Loucy (cell line): ENCODE measurements around the gene ADGB.

Experiments used
- H2AFZ ChIP-seq: fragments of 200-600 bp; sonication (generic); 2 replicates; pipeline ENCODE4 v1.6.0; 2016; ENCODE audit warnings: antibody characterized with exemption, mild to moderate bottlenecking, low read length, moderate library complexity
- H3F3A ChIP-seq: fragments of 200-600 bp; 2 replicates; pipeline ENCODE4 v1.6.0; 2016; ENCODE audit warnings: antibody characterized with exemption, low read depth, mild to moderate bottlenecking
- H3K27me3 ChIP-seq: fragments of 200-600 bp; sonication (generic); 2 replicates; pipeline ENCODE4 v1.6.1; 2014; ENCODE audit warnings: low read length, mild to moderate bottlenecking; ENCODE audit not compliant: insufficient read depth, poor library complexity, severe bottlenecking
- H3K36me3 ChIP-seq: fragments of 200-600 bp; sonication (generic); 2 replicates; pipeline ENCODE4 v1.6.1; 2016; ENCODE audit warnings: low read length; ENCODE audit not compliant: insufficient read depth
- H3K4me1 ChIP-seq: fragments of 200-600 bp; sonication (generic); 2 replicates; pipeline ENCODE4 v1.5.1; 2014; ENCODE audit warnings: low read length, mild to moderate bottlenecking; ENCODE audit not compliant: insufficient read depth, poor library complexity, severe bottlenecking
- H3K4me2 ChIP-seq: fragments of 200-600 bp; sonication (generic); 2 replicates; pipeline ENCODE4 v1.6.0; 2014; ENCODE audit warnings: antibody characterized with exemption, low read length, low read depth, mild to moderate bottlenecking; ENCODE audit not compliant: poor library complexity, severe bottlenecking
- H3K4me3 ChIP-seq: fragments of 200-600 bp; sonication (generic); 2 replicates; pipeline ENCODE4 v1.5.1; 2014; ENCODE audit warnings: low read length, mild to moderate bottlenecking, mixed read lengths; ENCODE audit not compliant: poor library complexity, severe bottlenecking
- H3K79me2 ChIP-seq: fragments of 200-600 bp; sonication (generic); 2 replicates; pipeline ENCODE4 v1.6.1; 2014; ENCODE audit warnings: low read length; ENCODE audit not compliant: insufficient read depth
- H3K9ac ChIP-seq: fragments of 200-600 bp; sonication (generic); 2 replicates; pipeline ENCODE4 v1.6.0; 2014; ENCODE audit warnings: mild to moderate bottlenecking, low read depth, low read length, moderate library complexity; ENCODE audit not compliant: poor library complexity, severe bottlenecking
- H3K9me2 ChIP-seq: fragments of 200-600 bp; sonication (generic); replicated peaks from 2 replicates; pipeline ENCODE4 v1.6.1; 2016; ENCODE audit warnings: low read depth, low read length, mixed read lengths
- H3K9me3 ChIP-seq: fragments of 200-600 bp; sonication (generic); 2 replicates; pipeline ENCODE4 v1.6.1; 2014; ENCODE audit warnings: mild to moderate bottlenecking, antibody characterized with exemption, low read length, low read depth; ENCODE audit not compliant: insufficient read depth
- H4K20me1 ChIP-seq: fragments of 200-600 bp; sonication (generic); 2 replicates; pipeline ENCODE4 v1.6.0; 2014; ENCODE audit warnings: antibody characterized with exemption, low read length, mild to moderate bottlenecking; ENCODE audit not compliant: insufficient read depth, poor library complexity, severe bottlenecking
- CTCF ChIP-seq: fragments of 200-600 bp; sonication (generic); conservative IDR thresholded peaks from 2 replicates; pipeline ENCODE4 v1.5.1; 2014; ENCODE audit warnings: mild to moderate bottlenecking, antibody characterized with exemption, low read length
- EZH2phosphoT487 ChIP-seq: fragments of 200-600 bp; IDR thresholded peaks from 2 replicates; pipeline ENCODE4 v1.6.1; 2018; ENCODE audit warnings: antibody characterized with exemption, mild to moderate bottlenecking, moderate library complexity, borderline replicate concordance

The ADGB gene

GRCh38 chr6:146574211-146574610 lies 24.6 kb upstream of the ADGB start:
- no peak overlapping the region for H3K9ac ChIP-seq
- no peak overlapping the region for H3K4me2 ChIP-seq

GRCh38 chr6:146578054-146578453 lies 20.7 kb upstream of the ADGB start:
- H2AFZ ChIP-seq, result no peak overlapping the region
- no peak overlapping the region for H3K4me2 ChIP-seq
- H3K27me3 ChIP-seq, result no peaks in the 10 kb centered on the region
- H3K79me2 ChIP-seq, result no peaks in the 10 kb centered on the region
- H3K36me3 ChIP-seq, result no peaks in the 10 kb centered on the region
- no peak for TF ChIP-seq EZH2phosphoT487
- TF ChIP-seq CTCF, result no peak
- no peaks in the 10 kb centered on the region for H3K9me2 ChIP-seq
- no peaks in the 10 kb centered on the region for H4K20me1 ChIP-seq
- H3K4me3 ChIP-seq, result no peak overlapping the region
- no peaks in the 10 kb centered on the region for H3K9me3 ChIP-seq
- no peaks in the 10 kb centered on the region for H3K4me1 ChIP-seq
- H3F3A ChIP-seq, result no peaks in the 10 kb centered on the region
- no peak overlapping the region for H3K9ac ChIP-seq

More at GRCh38 chr6:146574211-146574610, 24.6 kb upstream of the ADGB start:
- H3F3A ChIP-seq, result no peaks in the 10 kb centered on the region
- no peaks in the 10 kb centered on the region for H3K79me2 ChIP-seq
- H3K9me3 ChIP-seq, result no peaks in the 10 kb centered on the region
- H2AFZ ChIP-seq, result no peak overlapping the region
- H4K20me1 ChIP-seq, result no peaks in the 10 kb centered on the region
- H3K4me3 ChIP-seq, result no peak overlapping the region
- H3K9me2 ChIP-seq, result no peaks in the 10 kb centered on the region
- no peak for TF ChIP-seq CTCF
- TF ChIP-seq EZH2phosphoT487, result no peak
- H3K4me1 ChIP-seq, result no peaks in the 10 kb centered on the region
- H3K27me3 ChIP-seq, result no peaks in the 10 kb centered on the region
- H3K36me3 ChIP-seq, result no peaks in the 10 kb centered on the region

GRCh38 chr6:146581968-146582367 lies 16.8 kb upstream of the ADGB start:
- no peaks in the 10 kb centered on the region for H3K4me1 ChIP-seq
- H3K9me3 ChIP-seq, result no peaks in the 10 kb centered on the region
- H3K4me3 ChIP-seq, result no peak overlapping the region
- no peak overlapping the region for H3K9ac ChIP-seq
- H4K20me1 ChIP-seq, result no peaks in the 10 kb centered on the region
- no peak overlapping the region for H3K4me2 ChIP-seq
- no peaks in the 10 kb centered on the region for H3K36me3 ChIP-seq
- TF ChIP-seq CTCF (no peak), EZH2phosphoT487 (no peak)
- no peak overlapping the region for H2AFZ ChIP-seq
- H3K9me2 ChIP-seq, result no peaks in the 10 kb centered on the region
- H3K27me3 ChIP-seq, result no peaks in the 10 kb centered on the region
- no peaks in the 10 kb centered on the region for H3K79me2 ChIP-seq
- no peaks in the 10 kb centered on the region for H3F3A ChIP-seq
